ENCODE data around the gene SDHB.

GRCh38 chr1:17005365-17005740 is 48.5 kb downstream of the SDHB start:
- no peak for TF ChIP-seq CTCF (IDR thresholded peaks at IDR 0.05)
- no peak for TF ChIP-seq EP300 (IDR thresholded peaks at IDR 0.05)

Measured in ovary (tissue), 3 donors.